ENCODE measurements around the gene AXL. TPM values are rescaled to one million over a fixed set of nuclear protein-coding genes. Genes with fewer than 3 reads are reported as not detected.

The AXL gene
- total and polyA plus RNA-seq, 2 of the 13 experiments (the other 11 are each of a cell fraction or from before 2014, with no cell fraction given): 0.71 to 5.9 TPM

GRCh38 chr19:41263850-41264580 is 45.0 kb downstream of the AXL start, which contains the start of gene HNRNPUL1 (continued):
- TF ChIP-seq TEAD2 (CRISPR knock-in tag; IDR thresholded peaks at IDR 0.05) (no peak), ZNF292 (CRISPR knock-in tag; IDR thresholded peaks at IDR 0.05; ENCODE audit: borderline replicate concordance, low read depth) (peak; percentile 10; the same call in 1 of the 2 replicates), MBD4 (IDR thresholded peaks at IDR 0.05; ENCODE audit: borderline replicate concordance, low read length) (no peak), ZNF224 (CRISPR knock-in tag; IDR thresholded peaks at IDR 0.05) (no peak), MZF1 (CRISPR knock-in tag; IDR thresholded peaks at IDR 0.05; ENCODE audit: borderline replicate concordance) (no peak), ZNF720 (CRISPR knock-in tag; IDR thresholded peaks at IDR 0.05) (no peak), KLF13 (CRISPR knock-in tag; IDR thresholded peaks at IDR 0.05) (no peak), TFAP4 (IDR thresholded peaks at IDR 0.05; ENCODE audit: borderline replicate concordance, low read depth) (peak; percentile 28; the same call in 1 of the 2 replicates), ZNF280D (CRISPR knock-in tag; IDR thresholded peaks at IDR 0.05) (peak; percentile 87), ZNF562 (CRISPR knock-in tag; IDR thresholded peaks at IDR 0.05; ENCODE audit: borderline replicate concordance) (no peak), ZSCAN29 (CRISPR knock-in tag; conservative IDR thresholded peaks at IDR 0.05) (no peak), ZBTB4 (CRISPR knock-in tag; IDR thresholded peaks at IDR 0.05; ENCODE audit: borderline replicate concordance) (no peak), EED (CRISPR knock-in tag; IDR thresholded peaks at IDR 0.05) (no peak), KAT2B (IDR thresholded peaks at IDR 0.05; ENCODE audit: borderline replicate concordance, low read depth, low read length) (no peak), SOX5 (CRISPR knock-in tag; IDR thresholded peaks at IDR 0.05; ENCODE audit: borderline replicate concordance) (peak; percentile 41; the same call in 1 of the 2 replicates), KLF16 (CRISPR knock-in tag; IDR thresholded peaks at IDR 0.05) (peak in 1 of 2 experiments; percentile 33; a peak in 1 of 4 replicates), NR2C2 (CRISPR knock-in tag; IDR thresholded peaks at IDR 0.05; ENCODE audit: borderline replicate concordance) (no peak; the same call in 1 of the 2 replicates), ZNF335 (CRISPR knock-in tag; IDR thresholded peaks at IDR 0.05) (no peak), TP53 (CRISPR knock-in tag; conservative IDR thresholded peaks at IDR 0.05) (no peak)
- TF ChIP-seq, protein P1, sequence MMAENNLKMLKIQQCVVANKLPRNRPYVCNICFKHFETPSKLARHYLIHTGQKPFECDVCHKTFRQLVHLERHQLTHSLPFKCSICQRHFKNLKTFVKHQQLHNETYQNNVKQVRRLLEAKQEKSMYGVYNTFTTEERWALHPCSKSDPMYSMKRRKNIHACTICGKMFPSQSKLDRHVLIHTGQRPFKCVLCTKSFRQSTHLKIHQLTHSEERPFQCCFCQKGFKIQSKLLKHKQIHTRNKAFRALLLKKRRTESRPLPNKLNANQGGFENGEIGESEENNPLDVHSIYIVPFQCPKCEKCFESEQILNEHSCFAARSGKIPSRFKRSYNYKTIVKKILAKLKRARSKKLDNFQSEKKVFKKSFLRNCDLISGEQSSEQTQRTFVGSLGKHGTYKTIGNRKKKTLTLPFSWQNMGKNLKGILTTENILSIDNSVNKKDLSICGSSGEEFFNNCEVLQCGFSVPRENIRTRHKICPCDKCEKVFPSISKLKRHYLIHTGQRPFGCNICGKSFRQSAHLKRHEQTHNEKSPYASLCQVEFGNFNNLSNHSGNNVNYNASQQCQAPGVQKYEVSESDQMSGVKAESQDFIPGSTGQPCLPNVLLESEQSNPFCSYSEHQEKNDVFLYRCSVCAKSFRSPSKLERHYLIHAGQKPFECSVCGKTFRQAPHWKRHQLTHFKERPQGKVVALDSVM (CRISPR knock-in tag; IDR thresholded peaks at IDR 0.05): peak; percentile 25; the same call in 1 of the 2 replicates

All from HepG2 (cell line).